Duodenal mucosa (tissue), 2 donors: ENCODE data around the gene RIT1.
"Not testable (repeated sequence)": the region's sequence is repeated elsewhere in the genome, so short reads cannot be mapped to it uniquely, and the experiment has no call there.

Experiments
- H3K27ac ChIP-seq: one replicate; pipeline ENCODE4 v1.7.0; 2013; ENCODE audit warnings: low read depth, low read length
- H3K27me3 ChIP-seq, 2 donors: one replicate each; pipeline ENCODE4 v1.7.0; 2013; ENCODE audit warnings: low read length in 2 of 2, control low read depth in 1 of 2; ENCODE audit not compliant: insufficient read depth in 2 of 2, control insufficient read depth in 1 of 2
- H3K36me3 ChIP-seq, 2 donors: one replicate each; pipeline ENCODE4 v1.7.0; 2013; ENCODE audit warnings: low read length in 2 of 2, control low read depth in 1 of 2; ENCODE audit not compliant: insufficient read depth in 2 of 2, control insufficient read depth in 1 of 2
- H3K4me1 ChIP-seq, 2 donors: one replicate each; pipeline ENCODE4 v1.7.0; 2013; ENCODE audit warnings: low read length in 2 of 2, control low read depth in 1 of 2; ENCODE audit not compliant: insufficient read depth in 2 of 2, control insufficient read depth in 1 of 2
- H3K4me3 ChIP-seq, 2 donors: one replicate each; pipeline ENCODE4 v1.7.0; 2013; ENCODE audit warnings: low read length in 2 of 2, low read depth in 1 of 2
- H3K9ac ChIP-seq, 2 donors: one replicate each; pipeline ENCODE4 v1.7.0; 2013; ENCODE audit warnings: low read length in 2 of 2, low read depth in 1 of 2
- H3K9me3 ChIP-seq, 2 donors: one replicate each; pipeline ENCODE4 v1.7.0; 2013; ENCODE audit warnings: low read length in 2 of 2, control low read depth in 1 of 2; ENCODE audit not compliant: control insufficient read depth in 1 of 2

RIT1 gene

DNA sequence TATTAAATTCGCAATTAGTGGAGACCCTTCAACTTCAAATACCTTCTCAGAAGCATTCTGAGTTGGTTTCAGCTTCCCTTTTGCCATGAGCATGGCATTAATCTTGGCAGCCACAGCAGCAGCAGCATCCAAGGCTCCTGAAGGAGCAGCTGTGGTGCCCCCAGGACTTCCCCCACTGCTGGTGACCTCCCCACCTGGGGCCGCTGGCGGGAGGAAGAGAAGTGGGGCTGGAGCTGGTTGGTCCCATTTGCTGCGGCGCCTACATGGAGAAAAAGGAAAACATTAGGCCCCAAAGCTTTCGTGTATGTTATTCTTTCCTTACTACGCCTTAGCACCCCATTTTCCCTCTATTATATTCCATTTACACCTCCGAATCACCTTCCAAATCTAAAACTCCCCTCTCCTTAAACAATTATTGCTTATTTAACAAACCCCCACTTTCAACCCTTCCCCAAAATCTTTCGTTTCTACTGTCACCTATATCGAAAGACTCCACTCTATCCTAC lies 22.5 kb upstream of the RIT1 start:
- Histone ChIP-seq H3K9ac (peak overlapping the region; percentile 99), H3K36me3 (peaks cover 16% of the 10 kb centered on the region in 2 donors), H3K27me3 (no peaks in the 10 kb centered on the region), H3K4me1 (peaks cover 29 to 32% of the 10 kb centered on the region in 2 donors), H3K27ac (peak overlapping the region; percentile 89), H3K9me3 (no peaks in the 10 kb centered on the region), H3K4me3 (peak overlapping the region; percentile 95)

DNA sequence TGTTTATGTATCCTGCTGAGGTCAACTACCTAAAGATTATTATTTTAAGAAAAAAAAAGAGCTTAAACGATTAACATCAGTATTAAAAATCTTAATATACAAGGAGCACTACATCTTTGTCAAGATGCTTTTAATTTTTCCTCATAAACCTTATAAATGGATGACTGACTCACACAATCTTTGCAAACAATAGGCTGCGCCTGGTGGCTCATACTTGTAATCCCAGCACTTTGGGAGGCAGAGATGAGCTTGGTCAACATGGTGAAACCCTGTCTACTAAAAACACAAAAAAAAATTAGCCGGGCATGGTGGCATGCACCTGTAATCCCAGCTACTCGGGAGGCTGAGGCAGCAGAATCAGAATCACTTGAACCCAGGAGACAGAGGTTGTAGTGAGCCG lies 21.3 kb upstream of the RIT1 start:
- Histone ChIP-seq H3K9me3 (no peaks in the 10 kb centered on the region), H3K4me3 (peak overlapping the region; percentile 95), H3K4me1 (peaks cover 29 to 32% of the 10 kb centered on the region in 2 donors), H3K36me3 (peaks cover 16 to 28% of the 10 kb centered on the region in 2 donors), H3K27ac (no peak overlapping the region), H3K27me3 (no peaks in the 10 kb centered on the region), H3K9ac (peak overlapping the region; percentile 20 to 99)

- Histone ChIP-seq H3K4me1 (peaks cover 29 to 32% of the 10 kb centered on the region in 2 donors), H3K36me3 (peaks cover 20 to 32% of the 10 kb centered on the region in 2 donors), H3K4me3 (peak overlapping the region; percentile 13 to 95), H3K9me3 (no peaks in the 10 kb centered on the region), H3K27me3 (no peaks in the 10 kb centered on the region), H3K27ac (no peak overlapping the region), H3K9ac (peak overlapping the region in 1 of 2 donors; percentile 99)
Measured at GRCh38 chr1:155932081-155932480, 20.9 kb upstream of the RIT1 start.

DNA sequence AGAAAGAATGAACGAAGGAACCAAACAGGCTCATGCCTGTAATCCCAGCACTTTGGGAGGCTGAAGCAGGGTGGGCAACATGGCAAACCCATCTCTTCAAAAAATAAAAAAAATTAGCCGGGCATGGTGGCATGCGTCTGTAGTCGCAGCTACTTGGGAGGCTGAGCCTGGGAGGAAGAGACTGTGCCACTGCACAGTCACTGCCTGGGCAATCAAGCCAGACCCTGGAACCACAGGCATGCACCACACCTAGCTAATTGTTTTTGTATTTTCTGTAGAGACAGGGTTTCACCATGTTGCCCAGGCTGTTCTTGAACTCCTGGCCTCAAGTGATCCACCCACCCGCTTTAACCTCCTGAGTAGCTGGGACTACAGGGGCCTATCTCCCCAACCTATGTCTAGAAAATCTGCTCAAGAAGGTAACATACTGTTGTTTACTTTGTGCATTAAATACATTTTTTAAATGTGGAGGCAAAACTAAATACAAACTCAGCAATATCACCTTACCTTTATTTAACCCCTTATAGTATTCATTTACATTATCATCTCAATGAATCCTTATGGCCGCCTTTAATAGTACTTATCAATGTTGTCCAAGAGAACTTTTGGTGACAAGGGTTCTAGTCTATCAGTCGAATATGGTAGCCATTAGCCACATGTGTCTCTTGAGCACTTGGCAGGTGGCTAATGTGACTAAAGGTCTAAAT lies 20.3 kb upstream of the RIT1 start:
- no peak overlapping the region for H3K27ac ChIP-seq
- H3K9ac ChIP-seq, result peak overlapping the region; percentile 16 to 99
- H3K4me3 ChIP-seq, result peak overlapping the region; percentile 13 to 95
- no peaks in the 10 kb centered on the region for H3K9me3 ChIP-seq
- peaks cover 26 to 38% of the 10 kb centered on the region in 2 donors for H3K36me3 ChIP-seq
- H3K27me3 ChIP-seq, result no peaks in the 10 kb centered on the region
- peaks cover 29 to 32% of the 10 kb centered on the region in 2 donors for H3K4me1 ChIP-seq

DNA sequence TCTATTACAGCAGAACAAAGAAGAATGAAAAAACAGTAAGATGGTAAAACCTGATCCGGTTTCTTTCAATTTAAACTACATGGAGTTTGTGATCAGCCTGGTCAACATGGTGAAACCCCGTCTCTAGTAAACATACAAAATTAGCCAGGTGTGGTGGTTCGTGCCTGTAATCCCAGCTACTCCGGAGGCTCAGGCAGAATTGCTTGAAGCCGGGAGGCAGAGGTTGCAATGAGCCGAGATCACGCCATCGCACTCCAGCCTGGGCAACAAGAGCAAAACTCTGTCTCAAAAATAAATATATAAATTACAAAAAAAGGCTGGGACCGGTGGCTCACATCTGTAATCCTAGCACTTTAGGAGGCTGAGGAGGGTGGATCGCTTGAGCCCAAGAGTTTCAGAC lies 19.6 kb upstream of the RIT1 start:
- peak overlapping the region; percentile 13 to 95 for H3K4me3 ChIP-seq
- not testable (repeated sequence) for H3K27ac ChIP-seq, H3K9me3 ChIP-seq, H3K27me3 ChIP-seq
- peak overlapping the region; percentile 16 to 21 for H3K9ac ChIP-seq
- peaks cover 27 to 45% of the 10 kb centered on the region in 2 donors for H3K36me3 ChIP-seq
- H3K4me1 ChIP-seq, result peaks cover 29 to 32% of the 10 kb centered on the region in 2 donors

DNA sequence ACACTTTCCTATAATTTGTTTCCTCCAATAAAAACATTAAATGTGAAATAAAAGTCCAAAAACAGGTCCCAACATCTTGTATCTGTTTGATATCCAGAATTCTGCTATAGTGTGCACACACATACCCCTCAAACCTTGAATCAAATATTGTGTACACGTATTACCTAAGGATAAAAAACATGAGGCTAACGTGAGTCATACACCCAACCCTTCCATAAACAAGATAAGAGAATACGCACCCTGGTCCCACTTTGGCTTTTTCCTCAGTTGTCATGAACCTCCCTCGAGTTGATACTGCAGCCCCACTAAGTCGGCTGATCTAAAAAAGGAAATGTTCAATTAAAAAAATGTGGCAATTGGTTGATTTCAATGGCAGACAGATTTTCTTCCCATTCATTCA lies 17.9 kb upstream of the RIT1 start:
- Histone ChIP-seq H3K27me3 (no peaks in the 10 kb centered on the region), H3K27ac (no peak overlapping the region), H3K4me3 (no peak overlapping the region), H3K36me3 (peaks cover 32 to 62% of the 10 kb centered on the region in 2 donors), H3K9ac (no peak overlapping the region), H3K9me3 (no peaks in the 10 kb centered on the region), H3K4me1 (peaks cover 24 to 32% of the 10 kb centered on the region in 2 donors)

DNA sequence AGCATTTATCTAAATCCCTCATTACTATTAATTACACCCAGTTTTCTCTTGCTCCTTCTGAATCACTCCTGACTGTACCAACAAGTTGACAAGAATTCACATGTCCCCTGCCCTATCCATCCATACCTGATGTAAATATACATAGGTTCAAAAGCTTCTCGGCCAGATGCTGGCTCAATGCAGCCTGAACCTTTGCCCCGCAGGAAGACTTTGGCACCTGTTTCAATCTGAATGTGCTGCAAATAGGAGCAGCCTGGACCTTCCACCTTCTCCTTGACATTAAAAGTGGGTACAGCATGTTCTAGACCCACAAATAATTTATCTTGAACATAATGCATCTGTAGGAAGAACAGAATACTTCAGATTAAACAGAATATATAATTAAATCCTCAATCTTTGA lies 14.4 kb upstream of the RIT1 start:
- Histone ChIP-seq H3K36me3 (peaks cover 45 to 90% of the 10 kb centered on the region in 2 donors), H3K9me3 (no peaks in the 10 kb centered on the region), H3K9ac (no peak overlapping the region), H3K4me3 (no peak overlapping the region), H3K27ac (no peak overlapping the region), H3K4me1 (peaks cover 8 to 9% of the 10 kb centered on the region in 2 donors), H3K27me3 (no peaks in the 10 kb centered on the region)

GRCh38 chr1:155920717-155921116 lies 9.6 kb upstream of the RIT1 start:
- Histone ChIP-seq H3K4me1 (no peaks in the 10 kb centered on the region), H3K9me3 (no peaks in the 10 kb centered on the region), H3K9ac (no peak overlapping the region), H3K27me3 (no peaks in the 10 kb centered on the region), H3K36me3 (peaks cover 51 to 93% of the 10 kb centered on the region in 2 donors), H3K27ac (no peak overlapping the region), H3K4me3 (no peak overlapping the region)

DNA sequence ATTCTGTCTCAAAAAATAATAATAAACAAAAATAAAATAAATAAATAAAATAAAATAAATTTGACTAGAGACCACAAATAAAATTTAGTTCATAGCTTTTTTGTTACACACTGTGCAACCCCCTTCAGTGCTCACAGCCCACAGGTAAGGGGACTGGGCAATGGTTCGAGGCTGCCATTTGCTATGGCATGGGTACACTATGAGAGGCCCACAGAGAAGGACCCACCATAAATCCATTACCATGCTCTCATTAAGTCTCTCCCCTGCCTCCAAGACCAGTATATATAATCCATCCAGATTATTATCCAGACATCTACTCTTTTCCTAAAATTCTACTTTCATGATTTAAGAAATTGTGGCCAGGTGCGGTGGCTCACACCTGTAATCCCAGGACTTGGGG lies 8.7 kb upstream of the RIT1 start:
- peaks cover 49 to 89% of the 10 kb centered on the region in 2 donors for H3K36me3 ChIP-seq
- H3K4me3 ChIP-seq, result no peak overlapping the region
- H3K27ac ChIP-seq, result no peak overlapping the region
- no peak overlapping the region for H3K9ac ChIP-seq
- no peaks in the 10 kb centered on the region for H3K4me1 ChIP-seq
- no peaks in the 10 kb centered on the region for H3K9me3 ChIP-seq
- H3K27me3 ChIP-seq, result no peaks in the 10 kb centered on the region

- no peak overlapping the region for H3K9ac ChIP-seq
- no peak overlapping the region for H3K4me3 ChIP-seq
- no peak overlapping the region for H3K27ac ChIP-seq
- H3K4me1 ChIP-seq, result no peaks in the 10 kb centered on the region
- no peaks in the 10 kb centered on the region for H3K27me3 ChIP-seq
- no peaks in the 10 kb centered on the region for H3K9me3 ChIP-seq
- H3K36me3 ChIP-seq, result peaks cover 58 to 90% of the 10 kb centered on the region in 2 donors
Measured at GRCh38 chr1:155918660-155919059, 7.5 kb upstream of the RIT1 start.
